ENCODE data around the gene NAGPA.

Gene NAGPA

GRCh38 chr16:4982056-4982867 is 51.5 kb downstream of the NAGPA start:
- H3K9me3 Mint-ChIP-seq = no peaks in the 10 kb centered on the region
- no peak overlapping the region for H3K27ac Mint-ChIP-seq
- H3K36me3 Mint-ChIP-seq (ENCODE audit: low read depth) = no peaks in the 10 kb centered on the region

GRCh38 chr16:4981473-4981872 is 52.3 kb downstream of the NAGPA start:
- no peak overlapping the region for H3K4me3 Mint-ChIP-seq
- TF ChIP-seq CTCF (IDR thresholded peaks at IDR 0.05) = no peak
- no peak for DNase-seq
- no peaks in the 10 kb centered on the region for H3K36me3 Mint-ChIP-seq (ENCODE audit: low read depth)
- H3K27me3 Mint-ChIP-seq (ENCODE audit: low read depth, poor library complexity) = peaks cover 33% of the 10 kb centered on the region
- H3K4me1 Mint-ChIP-seq = peaks cover 34% of the 10 kb centered on the region
- no peaks in the 10 kb centered on the region for H3K9me3 Mint-ChIP-seq
- H3K27ac Mint-ChIP-seq = no peak overlapping the region

More at GRCh38 chr16:4982056-4982867, 51.5 kb downstream of the NAGPA start:
- H3K4me1 Mint-ChIP-seq = peaks cover 31% of the 10 kb centered on the region
- no peak for TF ChIP-seq CTCF (IDR thresholded peaks at IDR 0.05)
- H3K4me3 Mint-ChIP-seq = no peak overlapping the region
- peaks cover 41% of the 10 kb centered on the region for H3K27me3 Mint-ChIP-seq (ENCODE audit: low read depth, poor library complexity)
- DNase-seq = no peak

- no peak for TF ChIP-seq CTCF (IDR thresholded peaks at IDR 0.05)
- Mint-ChIP-seq H3K27me3 (ENCODE audit: low read depth, poor library complexity) (peaks cover 25% of the 10 kb centered on the region), H3K27ac (no peak overlapping the region), H3K9me3 (peaks cover 1% of the 10 kb centered on the region), H3K4me1 (peaks cover 38% of the 10 kb centered on the region), H3K4me3 (no peak overlapping the region), H3K36me3 (ENCODE audit: low read depth) (no peaks in the 10 kb centered on the region)
- DNase-seq = no peak
Measured at GRCh38 chr16:4980691-4981090, 53.0 kb downstream of the NAGPA start.

GRCh38 chr16:4979736-4980660 is 53.7 kb downstream of the NAGPA start:
- peak overlapping the region; percentile 49 for H3K27ac Mint-ChIP-seq

GRCh38 chr16:4979164-4979563 is 54.6 kb downstream of the NAGPA start:
- Mint-ChIP-seq H3K27me3 (ENCODE audit: low read depth, poor library complexity) (peaks cover 12% of the 10 kb centered on the region), H3K9me3 (peaks cover 5% of the 10 kb centered on the region), H3K36me3 (ENCODE audit: low read depth) (no peaks in the 10 kb centered on the region), H3K27ac (no peak overlapping the region), H3K4me3 (no peak overlapping the region), H3K4me1 (peaks cover 41% of the 10 kb centered on the region)
- DNase-seq = no peak
- no peak for TF ChIP-seq CTCF (IDR thresholded peaks at IDR 0.05)

More at GRCh38 chr16:4979736-4980660, 53.7 kb downstream of the NAGPA start:
- H3K9me3 Mint-ChIP-seq = peaks cover 5% of the 10 kb centered on the region
- H3K27me3 Mint-ChIP-seq (ENCODE audit: low read depth, poor library complexity) = peaks cover 19% of the 10 kb centered on the region
- peaks cover 41% of the 10 kb centered on the region for H3K4me1 Mint-ChIP-seq
- TF ChIP-seq CTCF (IDR thresholded peaks at IDR 0.05) = no peak
- no peak for DNase-seq
- no peak overlapping the region for H3K4me3 Mint-ChIP-seq
- H3K36me3 Mint-ChIP-seq (ENCODE audit: low read depth) = no peaks in the 10 kb centered on the region

All from nephron progenitor cell (in vitro differentiated cells).